GM18505 (cell line): ENCODE measurements around the gene C1orf159.

ENCODE experiments used
- ATAC-seq: cut with Tn5 transposase; IDR thresholded peaks from one replicate; pipeline ENCODE4 v1.9.1; 2021; ENCODE audit not compliant: unreplicated experiment
- POLR2A ChIP-seq: IDR thresholded peaks from 4 replicates; pipeline ENCODE4 v1.6.1; 2011; ENCODE audit warnings: borderline replicate concordance; ENCODE audit not compliant: insufficient read depth, insufficient read length; ENCODE audit errors: extremely low read depth

The C1orf159 gene

DNA sequence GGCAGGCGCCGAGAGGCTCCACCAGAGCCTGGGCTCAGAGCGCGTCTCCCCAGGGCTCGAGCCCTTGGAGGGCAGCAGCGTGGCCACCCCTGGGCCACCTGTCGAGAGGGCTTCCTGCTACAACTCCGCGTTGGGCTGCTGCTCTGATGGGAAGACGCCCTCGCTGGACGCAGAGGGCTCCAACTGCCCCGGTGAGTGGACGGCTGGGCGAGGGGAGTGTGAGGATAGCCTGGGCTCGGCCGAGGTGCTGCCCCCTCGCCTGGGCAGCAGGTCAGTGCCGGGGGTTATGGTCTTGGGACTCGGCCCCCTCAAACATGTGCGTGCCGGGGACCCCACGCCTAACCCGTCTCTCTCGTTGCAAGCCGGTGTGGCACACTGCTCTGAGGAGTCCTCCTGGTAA is 69.1 kb downstream of the C1orf159 start:
- no peak for ATAC-seq
- TF ChIP-seq POLR2A = no peak

DNA sequence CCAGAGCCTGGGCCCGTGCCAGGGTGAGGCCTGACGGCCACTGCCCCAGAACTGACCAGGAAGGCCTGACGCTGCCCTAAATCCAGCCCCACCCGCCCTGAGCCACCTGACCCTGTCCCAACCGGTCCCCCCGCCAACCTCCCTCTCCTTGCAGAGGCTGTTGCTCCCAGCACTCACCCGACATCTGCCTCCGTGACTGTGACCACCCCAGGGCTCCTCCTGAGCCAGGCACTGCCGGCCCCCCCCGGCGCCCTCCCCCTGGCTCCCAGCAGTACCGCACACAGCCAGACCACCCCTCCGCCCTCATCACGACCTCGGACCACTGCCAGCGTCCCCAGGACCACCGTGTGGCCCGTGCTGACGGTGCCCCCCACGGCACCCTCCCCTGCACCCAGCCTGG is 69.6 kb downstream of the C1orf159 start:
- TF ChIP-seq POLR2A = no peak
- no peak for ATAC-seq

DNA sequence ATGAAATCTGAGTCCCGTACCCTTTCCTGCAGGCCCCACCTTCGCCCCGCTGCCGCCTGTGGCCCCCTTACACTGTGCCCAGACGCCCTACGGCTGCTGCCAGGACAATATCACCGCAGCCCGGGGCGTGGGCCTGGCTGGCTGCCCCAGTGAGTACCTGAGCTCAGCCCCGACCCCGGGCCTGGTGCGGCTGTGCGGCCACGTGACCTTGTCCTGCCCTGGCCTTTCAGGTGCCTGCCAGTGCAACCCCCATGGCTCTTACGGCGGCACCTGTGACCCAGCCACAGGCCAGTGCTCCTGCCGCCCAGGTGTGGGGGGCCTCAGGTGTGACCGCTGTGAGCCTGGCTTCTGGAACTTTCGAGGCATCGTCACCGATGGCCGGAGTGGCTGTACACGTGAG is 70.8 kb downstream of the C1orf159 start:
- ATAC-seq = no peak
- no peak for TF ChIP-seq POLR2A

DNA sequence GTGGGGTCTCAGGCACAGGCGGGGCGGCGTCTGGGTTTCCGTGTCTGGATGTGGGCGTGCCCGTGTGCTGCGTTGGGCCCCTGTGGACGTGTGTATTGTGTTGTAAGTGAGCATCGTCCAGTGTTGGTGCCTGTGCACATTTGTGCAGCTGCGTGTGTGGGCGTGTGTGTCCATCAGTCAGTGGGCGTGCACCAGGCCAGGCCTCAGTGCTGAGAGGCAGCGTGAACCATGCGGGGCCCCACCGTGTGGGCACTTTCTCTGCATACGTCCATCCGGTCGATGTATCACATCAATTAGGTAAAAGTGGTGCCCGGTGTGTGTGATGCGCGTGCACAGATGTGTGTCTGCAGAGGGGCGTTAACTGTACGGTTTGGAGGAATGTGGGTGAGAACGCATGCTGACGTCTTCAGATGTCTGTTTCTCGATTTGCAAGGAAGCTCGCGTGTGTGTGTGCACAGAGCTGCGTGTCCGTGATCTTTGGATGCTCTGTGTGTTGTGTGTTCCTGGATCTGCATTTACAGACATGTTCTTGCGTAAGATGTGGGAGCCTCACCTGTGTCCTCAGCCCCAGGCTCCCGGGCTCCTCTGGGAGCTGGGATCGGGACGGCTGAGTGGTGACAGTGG is 71.3 kb downstream of the C1orf159 start:
- TF ChIP-seq POLR2A = no peak
- no peak for ATAC-seq

DNA sequence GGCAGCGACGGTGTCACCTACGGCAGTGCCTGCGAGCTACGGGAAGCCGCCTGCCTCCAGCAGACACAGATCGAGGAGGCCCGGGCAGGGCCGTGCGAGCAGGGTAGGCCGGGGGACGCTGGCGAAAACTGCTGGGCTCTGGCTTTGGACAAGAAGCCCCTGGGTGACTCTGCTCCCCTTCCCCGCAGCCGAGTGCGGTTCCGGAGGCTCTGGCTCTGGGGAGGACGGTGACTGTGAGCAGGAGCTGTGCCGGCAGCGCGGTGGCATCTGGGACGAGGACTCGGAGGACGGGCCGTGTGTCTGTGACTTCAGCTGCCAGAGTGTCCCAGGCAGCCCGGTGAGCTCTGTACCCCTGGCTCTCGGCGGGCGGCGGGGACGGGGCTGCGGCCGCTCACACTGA is 72.0 kb downstream of the C1orf159 start:
- no peak for ATAC-seq
- no peak for TF ChIP-seq POLR2A

DNA sequence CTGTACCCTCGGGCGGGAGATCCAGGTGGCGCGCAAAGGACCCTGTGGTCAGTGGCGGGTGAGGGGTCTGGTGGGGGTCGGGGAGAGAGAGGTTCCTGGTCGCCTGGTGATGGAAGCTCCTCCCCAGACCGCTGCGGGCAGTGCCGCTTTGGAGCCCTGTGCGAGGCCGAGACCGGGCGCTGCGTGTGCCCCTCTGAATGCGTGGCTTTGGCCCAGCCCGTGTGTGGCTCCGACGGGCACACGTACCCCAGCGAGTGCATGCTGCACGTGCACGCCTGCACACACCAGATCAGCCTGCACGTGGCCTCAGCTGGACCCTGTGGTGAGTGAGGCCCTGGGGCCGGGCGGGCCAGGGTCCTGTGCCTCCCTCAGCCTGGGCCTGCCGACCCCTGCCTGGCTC is 72.5 kb downstream of the C1orf159 start:
- no peak for TF ChIP-seq POLR2A
- ATAC-seq = no peak

DNA sequence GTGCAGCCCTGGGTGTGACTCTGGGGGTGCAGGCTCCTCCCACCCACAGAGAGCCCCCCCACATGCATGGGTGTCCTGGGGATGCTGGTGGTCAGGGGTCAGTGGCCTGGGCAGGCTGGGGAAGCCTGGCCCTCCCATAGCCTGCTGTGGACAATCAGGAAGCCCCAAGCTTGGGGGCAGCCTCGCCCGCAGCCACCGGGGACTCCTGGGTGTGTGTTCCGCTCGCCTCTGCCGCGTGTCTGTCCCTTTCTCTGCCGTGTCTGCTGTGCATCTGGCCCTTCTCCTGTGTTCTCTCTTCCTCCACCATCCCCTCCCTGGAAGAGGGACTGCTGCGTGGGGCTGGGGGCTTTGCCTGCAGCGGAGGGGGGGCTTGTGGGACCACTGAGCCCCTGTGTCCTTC is 73.1 kb downstream of the C1orf159 start:
- no peak for TF ChIP-seq POLR2A
- no peak for ATAC-seq

DNA sequence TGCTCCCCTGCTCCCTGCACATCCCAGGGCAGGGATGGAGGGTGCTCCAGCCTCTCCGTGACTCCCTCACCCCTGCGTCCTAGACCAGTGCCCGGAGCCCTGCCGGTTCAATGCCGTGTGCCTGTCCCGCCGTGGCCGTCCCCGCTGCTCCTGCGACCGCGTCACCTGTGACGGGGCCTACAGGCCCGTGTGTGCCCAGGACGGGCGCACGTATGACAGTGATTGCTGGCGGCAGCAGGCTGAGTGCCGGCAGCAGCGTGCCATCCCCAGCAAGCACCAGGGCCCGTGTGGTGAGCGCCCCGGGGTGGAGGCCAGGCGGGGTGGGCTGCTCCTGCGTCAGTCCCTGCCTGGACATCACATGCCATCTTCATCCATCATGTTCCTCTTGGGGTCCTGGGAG is 74.0 kb downstream of the C1orf159 start:
- ATAC-seq = no peak
- TF ChIP-seq POLR2A = no peak

DNA sequence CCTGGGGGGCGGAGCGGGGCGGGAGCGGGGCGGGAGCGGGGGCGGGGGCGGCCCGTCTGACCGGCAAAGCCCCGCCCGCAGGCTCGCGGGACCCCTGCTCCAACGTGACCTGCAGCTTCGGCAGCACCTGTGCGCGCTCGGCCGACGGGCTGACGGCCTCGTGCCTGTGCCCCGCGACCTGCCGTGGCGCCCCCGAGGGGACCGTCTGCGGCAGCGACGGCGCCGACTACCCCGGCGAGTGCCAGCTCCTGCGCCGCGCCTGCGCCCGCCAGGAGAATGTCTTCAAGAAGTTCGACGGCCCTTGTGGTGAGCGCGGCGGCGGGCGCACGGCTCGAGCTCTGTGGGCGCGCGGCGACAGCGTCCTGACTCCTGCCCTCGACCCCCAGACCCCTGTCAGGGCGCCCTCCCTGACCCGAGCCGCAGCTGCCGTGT is 74.8 kb downstream of the C1orf159 start:
- TF ChIP-seq POLR2A = no peak
- ATAC-seq = peak; percentile 14

DNA sequence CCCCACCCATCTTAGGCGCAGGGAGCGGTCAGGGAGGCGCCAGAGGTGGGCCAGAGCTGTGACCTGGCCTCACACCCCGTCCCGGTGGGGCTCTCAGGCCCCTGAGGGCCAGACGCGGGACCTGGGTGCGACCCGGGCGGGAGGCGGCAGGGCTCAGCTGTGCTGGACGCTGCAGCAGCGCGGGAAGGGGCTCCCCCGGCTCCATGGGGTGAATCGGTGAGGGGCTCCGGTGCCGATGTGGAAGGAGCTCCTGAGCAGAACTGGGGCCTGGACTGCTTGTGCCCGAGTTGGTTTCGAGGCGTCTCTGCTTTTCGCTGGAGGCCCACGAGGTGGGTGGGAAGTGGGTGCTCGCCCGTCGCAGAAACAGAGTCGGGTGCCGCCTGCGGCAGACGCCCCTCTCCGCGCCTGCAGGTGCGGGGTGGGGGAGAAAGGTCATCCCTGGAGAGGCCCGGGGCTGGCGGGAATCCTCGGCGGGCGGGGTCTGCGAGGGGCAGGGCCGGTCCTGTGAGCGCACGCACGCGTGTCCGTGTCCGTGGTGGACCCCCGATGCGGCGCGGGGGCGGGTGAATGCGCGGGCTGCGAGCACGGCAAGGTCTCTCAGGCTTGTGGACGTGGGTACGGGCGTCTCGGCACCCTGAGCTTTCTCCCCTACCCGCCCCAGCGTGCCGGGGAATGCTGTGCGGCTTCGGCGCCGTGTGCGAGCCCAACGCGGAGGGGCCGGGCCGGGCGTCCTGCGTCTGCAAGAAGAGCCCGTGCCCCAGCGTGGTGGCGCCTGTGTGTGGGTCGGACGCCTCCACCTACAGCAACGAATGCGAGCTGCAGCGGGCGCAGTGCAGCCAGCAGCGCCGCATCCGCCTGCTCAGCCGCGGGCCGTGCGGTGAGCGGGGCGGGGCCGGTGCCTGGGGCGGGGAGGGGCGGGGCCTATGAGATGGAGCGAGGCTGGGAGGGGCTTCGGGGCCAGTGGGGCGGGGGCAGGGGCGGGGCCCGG is 75.6 kb downstream of the C1orf159 start:
- no peak for TF ChIP-seq POLR2A
- peak; percentile 47 for ATAC-seq

DNA sequence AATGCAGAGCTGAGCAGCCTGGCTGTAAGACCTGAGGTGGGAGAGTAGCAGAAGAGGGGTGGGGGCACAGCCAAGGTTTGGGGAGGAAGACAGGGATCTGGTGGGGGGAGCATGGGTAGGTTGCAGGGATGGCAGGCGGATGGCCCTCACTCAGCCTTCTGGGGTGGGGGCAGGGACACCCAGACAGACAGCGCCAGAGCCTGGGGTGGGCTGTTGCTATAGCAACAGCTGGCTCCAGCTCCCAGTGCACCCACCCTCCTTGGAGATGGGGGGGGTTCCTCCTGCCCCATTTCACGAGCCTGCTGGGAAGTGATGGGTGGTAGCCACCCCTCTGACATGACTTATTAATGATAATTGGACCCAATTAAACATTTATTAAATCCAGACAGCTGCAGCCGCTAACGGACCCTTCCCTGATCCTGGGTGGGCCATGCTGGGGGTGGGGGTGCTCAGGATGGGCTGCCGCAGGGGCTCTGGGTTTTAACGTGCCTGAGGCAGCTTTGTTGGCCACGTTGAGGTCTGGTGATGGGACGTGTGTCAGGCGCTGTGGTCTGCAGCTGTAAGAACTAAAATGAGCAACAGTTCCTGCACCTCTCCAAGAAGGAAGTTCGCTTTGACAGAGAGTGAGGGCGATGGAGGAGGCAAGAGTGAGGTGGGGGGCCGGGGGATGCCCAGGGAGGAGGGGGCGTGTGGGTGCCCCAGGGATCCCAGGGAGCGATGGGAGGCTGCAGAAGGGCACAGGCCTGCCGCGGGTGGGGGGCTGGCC is 76.6 kb downstream of the C1orf159 start:
- no peak for ATAC-seq
- TF ChIP-seq POLR2A = peak; percentile 13

DNA sequence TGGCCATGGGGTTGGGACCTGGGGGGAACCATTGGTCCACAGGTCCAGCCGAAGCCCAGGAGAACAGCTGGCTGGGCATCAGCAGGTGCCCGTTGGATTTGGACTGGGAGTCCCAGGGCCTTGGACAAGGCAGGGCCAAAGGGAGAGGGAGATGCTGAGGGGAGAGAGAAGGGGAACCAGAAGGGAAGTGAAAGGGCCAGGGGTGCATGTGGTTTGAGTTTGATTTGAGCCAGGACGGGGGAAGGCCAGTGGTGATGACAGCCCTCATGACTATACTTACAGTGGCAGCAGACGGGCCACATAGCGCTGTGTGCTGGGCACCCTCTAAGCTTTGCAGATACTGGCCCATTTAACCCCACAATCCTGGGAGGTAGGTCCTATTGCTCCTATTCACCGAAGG is 77.2 kb downstream of the C1orf159 start:
- TF ChIP-seq POLR2A = no peak
- ATAC-seq = peak; percentile 33
